ENCODE data around the gene ELN.

ELN gene

DNA sequence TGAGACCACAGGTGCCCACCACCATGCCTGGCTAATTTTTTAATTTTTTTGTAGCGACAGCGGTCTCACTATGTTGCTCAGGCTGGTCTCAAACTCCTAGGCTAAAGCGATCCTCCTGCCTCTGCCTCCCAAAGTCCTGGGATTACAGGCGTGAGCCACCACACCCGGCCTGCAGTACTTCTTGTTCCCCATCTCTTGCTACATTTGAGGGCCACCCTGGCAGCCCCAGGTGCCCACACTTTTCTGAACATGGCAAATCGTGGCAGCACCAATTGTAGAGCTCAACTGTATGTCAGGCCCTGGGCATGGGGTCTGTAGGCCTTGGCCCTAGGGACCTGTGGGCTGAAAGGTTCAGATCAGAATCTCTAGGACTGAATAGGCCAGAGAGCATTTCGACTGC is 30.5 kb downstream of the ELN start:
- no peak for ATAC-seq

DNA sequence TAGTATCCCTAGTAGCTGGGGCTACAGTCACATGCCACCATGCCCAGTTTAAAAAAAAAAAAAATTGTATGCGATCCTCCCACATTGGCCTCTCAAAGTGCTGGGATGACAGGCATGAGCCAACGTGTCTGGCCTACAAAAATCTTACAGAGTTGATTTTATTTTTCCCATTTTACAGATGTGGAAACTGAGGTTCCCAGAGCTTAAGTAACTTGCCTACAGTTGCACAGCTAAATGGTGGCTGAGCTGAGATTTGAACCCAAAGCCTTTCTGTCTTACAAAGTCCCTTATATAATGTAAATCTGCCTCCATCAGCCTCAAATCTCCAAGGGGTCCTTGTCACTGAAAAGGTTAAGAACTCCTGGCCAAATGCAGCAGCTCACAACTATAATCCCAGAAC is 31.1 kb downstream of the ELN start:
- TF ChIP-seq, protein P1, sequence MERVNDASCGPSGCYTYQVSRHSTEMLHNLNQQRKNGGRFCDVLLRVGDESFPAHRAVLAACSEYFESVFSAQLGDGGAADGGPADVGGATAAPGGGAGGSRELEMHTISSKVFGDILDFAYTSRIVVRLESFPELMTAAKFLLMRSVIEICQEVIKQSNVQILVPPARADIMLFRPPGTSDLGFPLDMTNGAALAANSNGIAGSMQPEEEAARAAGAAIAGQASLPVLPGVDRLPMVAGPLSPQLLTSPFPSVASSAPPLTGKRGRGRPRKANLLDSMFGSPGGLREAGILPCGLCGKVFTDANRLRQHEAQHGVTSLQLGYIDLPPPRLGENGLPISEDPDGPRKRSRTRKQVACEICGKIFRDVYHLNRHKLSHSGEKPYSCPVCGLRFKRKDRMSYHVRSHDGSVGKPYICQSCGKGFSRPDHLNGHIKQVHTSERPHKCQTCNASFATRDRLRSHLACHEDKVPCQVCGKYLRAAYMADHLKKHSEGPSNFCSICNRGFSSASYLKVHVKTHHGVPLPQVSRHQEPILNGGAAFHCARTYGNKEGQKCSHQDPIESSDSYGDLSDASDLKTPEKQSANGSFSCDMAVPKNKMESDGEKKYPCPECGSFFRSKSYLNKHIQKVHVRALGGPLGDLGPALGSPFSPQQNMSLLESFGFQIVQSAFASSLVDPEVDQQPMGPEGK (CRISPR knock-in tag; IDR thresholded peaks at IDR 0.05; ENCODE audit: borderline replicate concordance), result no peak
- TF ChIP-seq ZFP30 (CRISPR knock-in tag; IDR thresholded peaks at IDR 0.05), result no peak
- TF ChIP-seq ISL1 (CRISPR knock-in tag; IDR thresholded peaks at IDR 0.05), result no peak
- TF ChIP-seq, protein P2, sequence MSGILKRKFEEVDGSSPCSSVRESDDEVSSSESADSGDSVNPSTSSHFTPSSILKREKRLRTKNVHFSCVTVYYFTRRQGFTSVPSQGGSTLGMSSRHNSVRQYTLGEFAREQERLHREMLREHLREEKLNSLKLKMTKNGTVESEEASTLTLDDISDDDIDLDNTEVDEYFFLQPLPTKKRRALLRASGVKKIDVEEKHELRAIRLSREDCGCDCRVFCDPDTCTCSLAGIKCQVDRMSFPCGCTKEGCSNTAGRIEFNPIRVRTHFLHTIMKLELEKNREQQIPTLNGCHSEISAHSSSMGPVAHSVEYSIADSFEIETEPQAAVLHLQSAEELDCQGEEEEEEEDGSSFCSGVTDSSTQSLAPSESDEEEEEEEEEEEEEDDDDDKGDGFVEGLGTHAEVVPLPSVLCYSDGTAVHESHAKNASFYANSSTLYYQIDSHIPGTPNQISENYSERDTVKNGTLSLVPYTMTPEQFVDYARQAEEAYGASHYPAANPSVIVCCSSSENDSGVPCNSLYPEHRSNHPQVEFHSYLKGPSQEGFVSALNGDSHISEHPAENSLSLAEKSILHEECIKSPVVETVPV (CRISPR knock-in tag; IDR thresholded peaks at IDR 0.05), result no peak
- TF ChIP-seq, protein P3, sequence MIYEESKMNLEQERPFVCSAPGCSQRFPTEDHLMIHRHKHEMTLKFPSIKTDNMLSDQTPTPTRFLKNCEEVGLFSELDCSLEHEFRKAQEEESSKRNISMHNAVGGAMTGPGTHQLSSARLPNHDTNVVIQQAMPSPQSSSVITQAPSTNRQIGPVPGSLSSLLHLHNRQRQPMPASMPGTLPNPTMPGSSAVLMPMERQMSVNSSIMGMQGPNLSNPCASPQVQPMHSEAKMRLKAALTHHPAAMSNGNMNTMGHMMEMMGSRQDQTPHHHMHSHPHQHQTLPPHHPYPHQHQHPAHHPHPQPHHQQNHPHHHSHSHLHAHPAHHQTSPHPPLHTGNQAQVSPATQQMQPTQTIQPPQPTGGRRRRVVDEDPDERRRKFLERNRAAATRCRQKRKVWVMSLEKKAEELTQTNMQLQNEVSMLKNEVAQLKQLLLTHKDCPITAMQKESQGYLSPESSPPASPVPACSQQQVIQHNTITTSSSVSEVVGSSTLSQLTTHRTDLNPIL (CRISPR knock-in tag; IDR thresholded peaks at IDR 0.05; ENCODE audit: low read depth), result no peak

More for the DNA sequence above, 30.5 kb downstream of the ELN start:
- no peak for TF ChIP-seq ZNF565 (CRISPR knock-in tag; conservative IDR thresholded peaks at IDR 0.05; ENCODE audit: low read depth)
- TF ChIP-seq ZNF70 (CRISPR knock-in tag; IDR thresholded peaks at IDR 0.05), result no peak
- TF ChIP-seq, protein P2 (CRISPR knock-in tag; IDR thresholded peaks at IDR 0.05), result no peak
- no peak for TF ChIP-seq TCF4 (CRISPR knock-in tag; IDR thresholded peaks at IDR 0.05; ENCODE audit: borderline replicate concordance)
- no peak for TF ChIP-seq ISL1 (CRISPR knock-in tag; IDR thresholded peaks at IDR 0.05)
- no peak for TF ChIP-seq SNAI2 (CRISPR knock-in tag; IDR thresholded peaks at IDR 0.05)
- TF ChIP-seq ZC3H10 (CRISPR knock-in tag; IDR thresholded peaks at IDR 0.05), result no peak
- TF ChIP-seq, protein P3 (CRISPR knock-in tag; IDR thresholded peaks at IDR 0.05; ENCODE audit: low read depth), result no peak
- TF ChIP-seq PPARA (CRISPR knock-in tag; IDR thresholded peaks at IDR 0.05; ENCODE audit: borderline replicate concordance), result no peak
- no peak for TF ChIP-seq ESRRG (CRISPR knock-in tag; IDR thresholded peaks at IDR 0.05)
- TF ChIP-seq, protein P1 (CRISPR knock-in tag; IDR thresholded peaks at IDR 0.05; ENCODE audit: borderline replicate concordance), result no peak
- no peak for TF ChIP-seq ZFP30 (CRISPR knock-in tag; IDR thresholded peaks at IDR 0.05)
- TF ChIP-seq ZNF8 (CRISPR knock-in tag; IDR thresholded peaks at IDR 0.05), result no peak
- TF ChIP-seq, protein P4, sequence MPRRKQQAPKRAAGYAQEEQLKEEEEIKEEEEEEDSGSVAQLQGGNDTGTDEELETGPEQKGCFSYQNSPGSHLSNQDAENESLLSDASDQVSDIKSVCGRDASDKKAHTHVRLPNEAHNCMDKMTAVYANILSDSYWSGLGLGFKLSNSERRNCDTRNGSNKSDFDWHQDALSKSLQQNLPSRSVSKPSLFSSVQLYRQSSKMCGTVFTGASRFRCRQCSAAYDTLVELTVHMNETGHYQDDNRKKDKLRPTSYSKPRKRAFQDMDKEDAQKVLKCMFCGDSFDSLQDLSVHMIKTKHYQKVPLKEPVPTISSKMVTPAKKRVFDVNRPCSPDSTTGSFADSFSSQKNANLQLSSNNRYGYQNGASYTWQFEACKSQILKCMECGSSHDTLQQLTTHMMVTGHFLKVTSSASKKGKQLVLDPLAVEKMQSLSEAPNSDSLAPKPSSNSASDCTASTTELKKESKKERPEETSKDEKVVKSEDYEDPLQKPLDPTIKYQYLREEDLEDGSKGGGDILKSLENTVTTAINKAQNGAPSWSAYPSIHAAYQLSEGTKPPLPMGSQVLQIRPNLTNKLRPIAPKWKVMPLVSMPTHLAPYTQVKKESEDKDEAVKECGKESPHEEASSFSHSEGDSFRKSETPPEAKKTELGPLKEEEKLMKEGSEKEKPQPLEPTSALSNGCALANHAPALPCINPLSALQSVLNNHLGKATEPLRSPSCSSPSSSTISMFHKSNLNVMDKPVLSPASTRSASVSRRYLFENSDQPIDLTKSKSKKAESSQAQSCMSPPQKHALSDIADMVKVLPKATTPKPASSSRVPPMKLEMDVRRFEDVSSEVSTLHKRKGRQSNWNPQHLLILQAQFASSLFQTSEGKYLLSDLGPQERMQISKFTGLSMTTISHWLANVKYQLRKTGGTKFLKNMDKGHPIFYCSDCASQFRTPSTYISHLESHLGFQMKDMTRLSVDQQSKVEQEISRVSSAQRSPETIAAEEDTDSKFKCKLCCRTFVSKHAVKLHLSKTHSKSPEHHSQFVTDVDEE (CRISPR knock-in tag; IDR thresholded peaks at IDR 0.05), result no peak
- TF ChIP-seq ARNTL (CRISPR knock-in tag; IDR thresholded peaks at IDR 0.05; ENCODE audit: borderline replicate concordance, low read depth), result no peak
- no peak for TF ChIP-seq RARB (CRISPR knock-in tag; IDR thresholded peaks at IDR 0.05)
- TF ChIP-seq BACH2 (CRISPR knock-in tag; IDR thresholded peaks at IDR 0.05; ENCODE audit: borderline replicate concordance), result no peak

More for the DNA sequence above, 31.1 kb downstream of the ELN start:
- ATAC-seq, result no peak
